NOMO-1 (cell line): ENCODE results near the gene SPATA13.
"Not testable (repeated sequence)": the region's sequence is repeated elsewhere in the genome, so short reads cannot be mapped to it uniquely, and the experiment has no call there.

Experiments
- DNase-seq, 2 experiments: peaks; one replicate each; lab custom pipeline; 2025; ENCODE audit not compliant: unreplicated experiment in 2 of 2; lab: John Stamatoyannopoulos, UW

SPATA13 gene

DNA sequence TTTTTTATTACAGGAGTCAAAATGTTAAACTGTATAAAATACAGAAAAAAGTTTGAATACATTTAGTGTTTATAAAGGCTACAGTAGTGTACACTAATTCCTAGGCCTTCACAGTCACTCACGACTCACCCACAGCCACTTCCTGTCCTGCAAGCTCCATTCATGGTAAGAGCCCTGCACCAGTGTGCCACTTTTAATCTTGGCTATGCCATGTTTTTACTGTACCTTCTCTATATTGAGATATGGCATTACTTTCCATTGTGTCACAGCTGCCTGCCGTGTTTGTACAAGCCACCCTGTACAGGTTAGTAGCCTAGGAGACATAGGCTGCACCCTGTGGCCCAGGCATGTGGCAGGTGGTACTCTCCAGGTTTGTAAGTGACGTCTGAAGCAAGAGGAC, 180.9 kb downstream of the SPATA13 start:
- no peak for DNase-seq

DNA sequence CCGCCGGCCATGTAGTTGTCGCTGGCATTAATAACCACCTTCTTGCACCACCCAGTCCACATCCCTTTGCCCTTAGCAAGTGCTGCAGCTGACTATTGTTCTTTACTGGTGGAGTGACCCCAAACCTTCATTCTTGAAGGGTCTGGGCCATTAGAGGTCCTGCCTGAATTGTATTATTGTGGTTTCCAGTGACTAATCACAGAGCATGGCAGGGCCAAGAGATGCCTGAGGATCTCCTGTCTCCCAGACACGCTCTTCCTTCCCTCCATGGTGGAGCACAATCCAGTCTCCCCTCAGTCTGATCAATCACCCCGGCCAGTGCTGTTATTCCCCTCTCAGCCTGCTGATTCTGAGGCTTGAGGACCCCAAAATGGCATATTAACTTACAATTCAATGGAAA, 187.9 kb downstream of the SPATA13 start:
- no peak for DNase-seq

- no peak for DNase-seq
Measured at GRCh38 chr13:24348797-24349515, 188.4 kb downstream of the SPATA13 start.

DNA sequence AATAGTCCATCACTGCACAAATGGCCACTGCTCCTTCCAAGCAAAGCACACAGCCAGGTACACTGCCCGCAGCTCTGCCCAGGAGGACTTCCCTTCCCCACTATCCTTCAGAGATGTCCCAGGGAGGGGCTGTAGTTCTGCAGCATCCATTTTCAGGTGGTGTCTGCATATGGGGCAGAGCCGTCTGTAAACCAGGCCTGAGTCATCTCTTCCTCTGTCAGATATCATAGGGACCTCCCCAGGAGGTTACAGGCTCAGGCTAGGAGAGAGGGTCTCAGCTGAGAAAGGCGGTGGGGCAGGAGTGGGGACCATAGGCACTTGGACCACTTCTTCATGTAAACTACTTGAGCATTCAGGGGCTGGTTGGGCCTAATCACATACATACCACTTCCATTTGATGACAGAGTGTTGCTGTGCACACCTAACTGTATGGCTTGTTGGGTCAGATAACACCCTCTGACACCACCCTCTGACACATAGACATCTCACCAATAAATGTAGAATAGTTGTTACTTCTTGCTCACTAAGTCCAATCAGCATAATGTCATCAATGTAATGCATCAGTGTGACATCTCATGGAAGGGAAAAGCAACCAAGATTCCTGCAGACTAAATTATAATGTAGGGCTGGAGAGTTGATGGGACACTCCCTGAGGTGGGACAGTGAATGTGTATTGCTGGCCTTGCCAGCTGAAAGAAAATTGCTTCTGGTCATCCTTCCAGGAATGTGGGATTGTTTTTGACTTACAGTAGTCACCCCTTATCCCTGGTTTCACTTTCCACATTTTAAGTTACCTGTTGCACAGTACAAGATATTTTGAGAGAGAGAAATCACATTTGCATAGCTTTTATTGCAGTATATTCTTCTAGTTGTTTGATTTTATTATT, 189.5 kb downstream of the SPATA13 start:
- not testable (repeated sequence) for DNase-seq

DNA sequence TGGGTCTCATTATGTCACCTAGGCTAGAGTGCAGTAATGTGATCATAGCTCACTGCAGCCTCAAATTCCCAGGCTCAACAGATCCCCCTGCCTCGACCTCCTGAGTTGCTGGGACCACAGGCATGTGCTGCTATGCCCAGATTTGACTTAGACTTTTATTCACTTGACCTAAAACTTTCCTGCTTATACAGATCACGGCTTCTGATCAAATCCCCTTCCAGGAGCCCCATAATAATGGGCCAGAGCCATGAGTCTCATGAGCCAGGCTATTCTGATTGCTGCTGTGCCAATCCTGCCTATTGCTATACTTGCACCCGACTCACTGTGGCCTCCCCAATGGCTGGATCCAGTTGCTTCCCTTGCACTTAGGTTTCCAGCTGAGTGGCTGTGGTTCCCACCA, 190.9 kb downstream of the SPATA13 start:
- DNase-seq = no peak

DNA sequence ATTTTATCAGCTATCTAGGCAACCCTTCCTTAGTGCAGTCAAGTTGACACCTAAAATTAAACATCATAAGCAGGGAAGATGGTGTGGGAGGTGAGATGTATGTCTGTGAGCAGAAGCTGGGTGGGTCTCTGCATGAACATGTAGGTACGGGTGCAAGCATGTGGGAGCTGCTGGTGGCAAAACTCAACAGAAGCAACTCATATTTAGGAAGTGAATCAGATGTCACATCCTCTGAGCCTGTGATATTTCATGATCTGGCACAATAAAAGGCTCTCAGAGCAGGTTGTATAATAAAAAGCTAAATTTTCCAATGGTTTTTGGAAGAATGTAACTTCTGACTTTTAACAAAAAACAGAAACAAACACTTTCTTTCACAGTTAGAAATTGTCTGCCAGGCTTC, 193.2 kb downstream of the SPATA13 start:
- no peak for DNase-seq

DNA sequence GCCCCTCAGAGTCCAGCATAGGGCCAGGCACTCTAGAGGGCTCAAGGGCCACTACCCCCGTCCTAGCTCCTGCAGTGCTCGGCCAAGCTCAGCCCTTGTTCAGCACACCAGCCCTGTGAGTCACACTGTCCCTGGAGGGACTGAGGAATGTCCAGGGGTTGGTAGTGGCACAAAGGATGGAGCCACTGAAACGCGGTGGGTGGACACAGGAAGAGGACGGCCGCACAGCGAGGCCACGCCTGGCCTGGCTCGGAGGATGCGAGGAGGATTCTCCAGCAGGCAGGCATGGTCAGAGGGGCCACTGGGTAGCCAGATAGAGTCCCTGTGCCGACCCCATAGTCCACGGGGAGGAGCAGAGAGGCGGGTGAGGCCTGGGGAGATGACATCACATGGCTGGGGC, 194.6 kb downstream of the SPATA13 start:
- DNase-seq = no peak

- DNase-seq = no peak
Measured at GRCh38 chr13:24356270-24356669, 195.8 kb downstream of the SPATA13 start.
